Ishikawa (cell line): ENCODE results near the gene HHAT.

Experiments used
- EP300 ChIP-seq: IDR thresholded peaks from 2 replicates; pipeline ENCODE4 v1.6.1; 2012; ENCODE audit warnings: borderline replicate concordance
- FOXM1 ChIP-seq: IDR thresholded peaks from 2 replicates; pipeline ENCODE4 v1.6.1; 2012; ENCODE audit warnings: low read depth, borderline replicate concordance
- MAX ChIP-seq: IDR thresholded peaks from 2 replicates; pipeline ENCODE4 v1.6.1; 2012
- NFIC ChIP-seq: IDR thresholded peaks from 2 replicates; pipeline ENCODE4 v1.6.1; 2012
- REST ChIP-seq: IDR thresholded peaks from 2 replicates; pipeline ENCODE4 v1.6.1; 2012; ENCODE audit warnings: low read depth, mild to moderate bottlenecking

DNA sequence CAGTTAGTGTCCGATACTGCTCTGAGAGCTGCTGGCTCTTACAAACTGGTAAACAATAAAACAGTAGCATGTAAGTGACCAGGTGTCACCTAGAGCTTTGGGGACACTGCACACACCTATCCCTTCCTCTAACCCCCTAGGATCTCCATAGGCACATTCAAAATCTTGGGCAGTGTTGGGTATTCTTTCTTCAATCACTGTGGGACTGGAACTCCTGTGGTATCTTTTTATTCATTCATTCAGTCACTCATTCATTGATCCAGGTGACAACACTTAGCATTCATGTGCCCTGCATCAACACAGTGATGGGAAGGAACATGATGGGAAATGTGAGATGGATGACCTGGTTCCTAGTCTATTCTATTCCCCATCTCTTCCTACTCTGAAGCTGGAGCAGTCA lies 73.9 kb downstream of the HHAT start:
- TF ChIP-seq EP300 (no peak), REST (no peak), FOXM1 (no peak), NFIC (no peak), MAX (no peak)
